HG02610 (cell line): ENCODE data around the gene POU2AF3.
"Not testable (repeated sequence)": the region's sequence is repeated elsewhere in the genome, so short reads cannot be mapped to it uniquely, and the experiment has no call there.

ENCODE experiments used
- ATAC-seq: cut with Tn5 transposase; IDR thresholded peaks from one replicate; pipeline ENCODE4 v1.9.1; 2021; ENCODE audit warnings: mild to moderate bottlenecking, moderate library complexity; ENCODE audit not compliant: unreplicated experiment

Gene POU2AF3

GRCh38 chr11:111298413-111299100 lies at the start of gene POU2AF3:
TSS of gene POU2AF3 (plus strand) at chr11:111298546. CDS start at chr11:111298582, 36 bp downstream.
- ATAC-seq, result peak; percentile 20

- ATAC-seq, result no peak
These were observed 47.4 kb upstream of the POU2AF3 start for GRCh38 chr11:111250936-111251335.

- no peak for ATAC-seq
These were observed 45.2 kb upstream of the POU2AF3 start for GRCh38 chr11:111253131-111253530.

- no peak for ATAC-seq
These were observed 44.7 kb upstream of the POU2AF3 start for GRCh38 chr11:111253630-111254029.

GRCh38 chr11:111258046-111258445 lies 40.3 kb upstream of the POU2AF3 start:
- ATAC-seq, result no peak

- ATAC-seq, result no peak
These were observed 38.5 kb upstream of the POU2AF3 start for GRCh38 chr11:111259896-111260295.

- ATAC-seq, result no peak
These were observed 37.5 kb upstream of the POU2AF3 start for GRCh38 chr11:111260811-111261210.

- ATAC-seq, result no peak
These were observed 33.7 kb upstream of the POU2AF3 start for GRCh38 chr11:111264646-111265045.

- no peak for ATAC-seq
These were observed 32.9 kb upstream of the POU2AF3 start for GRCh38 chr11:111265421-111265820.

- not testable (repeated sequence) for ATAC-seq
These were observed 30.0 kb upstream of the POU2AF3 start for GRCh38 chr11:111268303-111268702.

- no peak for ATAC-seq
These were observed 29.0 kb upstream of the POU2AF3 start for GRCh38 chr11:111269146-111269868.

GRCh38 chr11:111272420-111272819 lies 25.9 kb upstream of the POU2AF3 start:
- no peak for ATAC-seq

GRCh38 chr11:111282562-111283075 lies 15.7 kb upstream of the POU2AF3 start:
- no peak for ATAC-seq

- no peak for ATAC-seq
These were observed 14.3 kb upstream of the POU2AF3 start for GRCh38 chr11:111283945-111284481.

GRCh38 chr11:111285189-111286091 lies 12.9 kb upstream of the POU2AF3 start:
- ATAC-seq, result no peak

- ATAC-seq, result no peak
These were observed 6.6 kb upstream of the POU2AF3 start for GRCh38 chr11:111291764-111292163.

GRCh38 chr11:111292408-111292807 lies 5.9 kb upstream of the POU2AF3 start:
- not testable (repeated sequence) for ATAC-seq

- ATAC-seq, result no peak
These were observed 2.1 kb upstream of the POU2AF3 start for GRCh38 chr11:111296196-111296595.

- no peak for ATAC-seq
These were observed 650 bp upstream of the POU2AF3 start for GRCh38 chr11:111297696-111298095.

GRCh38 chr11:111299101-111300026 lies 1.0 kb downstream of the POU2AF3 start:
- ATAC-seq, result peak; percentile 41
